CD4-positive, alpha-beta T cell treated with Interleukin-4 for 4 hours (primary cell): ENCODE data around the gene ZAP70.
"Not testable (repeated sequence)": the region's sequence is repeated elsewhere in the genome, so short reads cannot be mapped to it uniquely, and the experiment has no call there.

ENCODE experiments used
- DNase-seq: peaks from one replicate; pipeline ENCODE4 v3.0.0-alpha.2; 2020

Gene ZAP70

GRCh38 chr2:97713296-97714083 lies at the start of gene ZAP70:
TSS of gene ZAP70 (plus strand) at chr2:97713576. CDS start at chr2:97724037, 10,461 bp downstream.
- peak; percentile 69 for DNase-seq

- no peak for DNase-seq
These were observed 49.8 kb upstream of the ZAP70 start for GRCh38 chr2:97663626-97663961.

DNA sequence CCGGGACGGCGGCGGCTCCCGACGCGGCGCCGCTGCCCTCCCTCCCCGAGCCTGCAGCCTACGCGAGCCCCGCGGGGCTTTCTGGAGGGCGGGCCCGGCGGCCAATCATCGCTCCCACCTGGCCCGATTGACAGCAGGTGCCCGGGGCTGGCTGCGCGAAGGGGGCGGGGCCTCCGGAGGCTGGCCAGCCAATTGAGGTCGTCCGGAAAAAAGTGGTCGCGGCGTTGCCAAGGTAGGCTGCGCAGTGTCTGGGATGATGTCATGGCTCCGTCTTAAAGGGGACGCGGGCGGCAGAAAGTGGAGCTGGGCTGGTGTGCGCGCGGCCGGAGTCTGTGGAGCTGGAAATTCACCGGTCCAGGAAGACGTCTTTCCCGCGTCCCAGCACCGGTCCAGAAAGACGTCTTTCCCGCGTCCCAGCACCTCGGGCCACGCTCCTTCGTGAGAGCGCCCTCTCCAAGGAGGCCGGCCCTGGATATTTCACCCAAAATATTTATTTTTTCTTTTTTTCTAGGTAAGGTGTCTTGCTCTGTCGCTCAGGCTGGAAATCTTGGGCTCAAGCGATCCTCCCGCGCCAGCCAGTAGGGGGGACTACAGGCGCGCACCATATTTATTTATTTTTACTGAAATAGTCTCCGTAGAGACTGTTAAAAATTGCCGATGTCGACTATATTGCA lies 49.3 kb upstream of the ZAP70 start, which contains the start of gene ACTR1B:
ACTR1B (minus strand) TSS at position 83 of the 674 bp plus-strand sequence. CDS start 154 bp downstream, outside the sequence.
- DNase-seq: peak; percentile 98

GRCh38 chr2:97664636-97664970 lies 48.8 kb upstream of the ZAP70 start:
- DNase-seq: no peak

DNA sequence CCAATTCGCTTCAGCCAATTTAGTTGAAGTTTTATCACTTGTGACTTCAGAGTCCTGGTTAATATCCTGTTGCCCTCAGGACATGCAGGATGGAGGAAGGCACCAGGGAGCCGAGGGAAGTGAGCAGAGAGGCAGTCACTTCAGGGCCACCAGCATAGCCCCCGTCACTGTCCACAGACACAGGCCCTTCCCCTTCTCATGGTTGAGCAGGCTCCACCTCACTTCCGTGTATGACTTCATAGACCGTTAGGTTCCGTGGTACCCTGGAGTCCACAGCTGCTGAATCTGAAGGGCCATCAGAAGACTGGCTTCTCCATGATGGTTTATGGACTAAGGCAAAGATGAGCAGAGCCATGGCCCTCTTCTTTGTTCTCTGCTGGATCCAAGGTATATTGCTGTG lies 43.9 kb upstream of the ZAP70 start, which contains the start of gene C2orf92:
C2orf92 (plus strand) TSS at position 266 of the 400 bp plus-strand sequence; CDS start at position 342, 76 bp downstream.
- no peak for DNase-seq

DNA sequence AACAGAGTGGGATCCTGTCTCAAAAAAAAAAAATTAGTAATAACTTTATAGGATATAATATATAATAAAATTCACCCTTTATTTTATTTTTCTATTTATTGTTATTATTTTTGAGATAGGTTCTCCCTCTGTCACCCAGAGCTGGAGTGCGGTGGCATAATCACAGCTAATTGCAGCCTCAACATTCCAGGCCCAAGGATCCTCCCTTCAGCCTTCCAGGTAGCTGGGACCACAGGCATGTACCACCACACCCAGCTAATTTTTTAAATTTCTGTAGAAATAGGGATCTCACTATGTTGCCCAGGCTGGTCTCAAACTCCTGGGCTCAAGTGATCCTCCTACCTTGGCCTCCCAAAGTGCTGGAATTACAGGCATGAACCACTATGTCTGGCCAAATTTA lies 42.9 kb upstream of the ZAP70 start:
- no peak for DNase-seq

DNA sequence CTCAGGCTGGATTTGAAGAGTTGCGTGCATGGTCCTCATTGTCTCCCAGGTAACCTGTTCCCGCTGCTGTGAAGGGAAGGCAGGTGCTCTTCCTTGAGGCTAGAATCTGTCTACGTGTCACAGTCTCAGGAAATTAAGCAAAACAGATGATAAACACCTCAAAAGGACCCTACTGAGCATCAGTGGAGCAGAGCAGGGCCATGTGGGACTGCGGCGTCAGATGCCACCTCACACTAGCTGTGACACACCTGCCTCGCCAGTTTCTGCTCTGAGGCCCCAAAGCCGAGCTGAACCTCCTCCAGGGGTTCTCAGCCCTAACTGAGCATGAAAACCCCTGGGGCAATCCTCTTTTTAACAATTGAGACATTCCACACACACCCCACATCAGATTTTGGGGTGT lies 41.9 kb upstream of the ZAP70 start:
- DNase-seq: no peak

DNA sequence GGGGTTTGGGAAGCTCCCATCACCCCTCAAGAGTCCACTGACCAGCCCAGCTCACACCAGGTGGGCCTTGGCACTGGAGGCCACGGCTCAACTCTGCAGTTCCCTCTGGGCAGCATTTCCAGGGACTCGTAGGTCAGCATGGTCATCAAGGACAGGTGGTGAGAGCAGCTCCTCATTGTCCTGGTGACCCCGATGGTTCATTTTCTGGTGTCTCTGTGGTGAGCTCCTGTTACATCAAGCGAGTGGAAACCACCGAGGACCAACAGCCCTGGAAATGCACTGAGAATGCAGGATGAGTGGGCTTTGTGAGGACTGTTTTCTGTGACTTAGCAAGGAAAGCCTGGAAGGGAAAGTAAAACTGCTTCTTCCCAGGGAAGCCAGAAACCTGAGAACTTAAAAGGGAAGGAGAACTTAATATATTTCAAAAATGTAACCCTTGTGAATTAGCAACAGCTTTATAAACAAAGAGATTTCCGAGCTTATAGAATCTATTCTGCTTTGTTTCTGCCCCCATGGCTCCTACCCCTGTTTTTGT lies 40.7 kb upstream of the ZAP70 start:
- DNase-seq: not testable (repeated sequence)

GRCh38 chr2:97673182-97673914 lies 40.0 kb upstream of the ZAP70 start:
- no peak for DNase-seq

DNA sequence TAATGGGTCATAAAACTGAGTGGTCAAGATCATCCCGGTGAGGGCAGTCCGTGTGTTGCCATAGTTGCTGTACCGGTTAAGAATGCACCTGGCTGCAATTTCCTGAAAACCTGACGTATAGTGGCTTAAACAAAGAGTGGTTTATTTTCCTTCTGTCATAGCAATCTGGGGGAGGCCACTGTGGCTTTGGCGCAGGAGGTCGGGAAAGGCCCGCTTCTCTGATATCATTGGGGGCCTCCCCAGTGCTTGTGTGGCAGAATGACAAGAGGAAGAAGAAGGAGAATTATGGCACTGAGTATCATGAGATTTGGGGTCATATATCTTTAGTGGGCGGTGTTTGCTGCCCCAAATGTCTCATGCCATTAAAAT lies 39.5 kb upstream of the ZAP70 start:
- DNase-seq: no peak

DNA sequence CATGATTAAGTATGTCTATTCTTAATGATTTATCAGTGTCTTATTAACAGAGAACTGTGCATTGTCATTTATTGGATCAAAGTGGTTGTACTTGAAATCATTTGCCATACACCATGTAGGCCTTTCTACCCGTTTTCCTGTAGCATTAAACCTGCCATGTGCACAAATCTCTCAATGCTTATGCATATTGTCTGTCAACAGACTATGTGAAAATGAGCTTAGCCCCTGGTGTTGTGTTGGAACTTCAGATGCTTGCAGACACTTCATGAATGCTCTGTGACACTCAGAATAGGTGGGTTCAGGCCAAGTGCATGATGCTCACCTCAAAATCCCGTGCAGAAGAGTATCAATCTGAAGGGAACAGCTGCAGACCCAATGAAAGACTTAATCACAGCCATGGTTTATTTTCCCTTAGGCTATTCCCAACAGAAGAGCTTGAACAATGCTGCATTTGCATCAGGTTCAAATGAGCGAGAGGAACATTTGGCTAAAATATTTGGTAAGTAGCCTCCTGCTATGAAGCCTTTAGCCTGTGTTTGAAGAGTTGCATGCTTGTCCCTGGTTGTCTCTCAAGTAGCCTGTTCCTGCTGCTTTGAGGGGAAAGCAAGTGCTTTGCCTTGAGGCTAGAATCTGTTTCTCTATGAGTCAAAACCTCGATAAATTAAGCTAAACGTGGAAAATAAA lies 37.8 kb upstream of the ZAP70 start:
- DNase-seq: no peak

DNA sequence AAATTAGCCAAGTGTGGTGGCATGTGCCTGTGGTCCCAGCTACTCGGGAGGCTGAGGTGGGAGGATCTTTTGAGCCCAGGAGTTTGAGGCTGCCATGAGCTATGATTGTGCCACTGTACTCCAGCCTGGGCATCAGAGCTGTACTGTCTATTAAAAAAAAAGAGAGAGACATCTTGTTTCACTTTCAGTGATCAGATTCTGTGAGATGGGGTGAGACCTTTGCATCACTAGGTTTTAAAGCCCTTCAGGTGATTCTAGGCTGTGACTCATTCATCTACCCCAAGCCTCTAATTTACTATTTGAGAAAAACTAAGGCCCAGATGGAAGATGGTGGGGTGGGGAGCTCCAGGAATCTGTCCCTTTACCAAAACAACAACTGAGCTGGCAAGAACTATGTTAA lies 36.8 kb upstream of the ZAP70 start:
- no peak for DNase-seq

DNA sequence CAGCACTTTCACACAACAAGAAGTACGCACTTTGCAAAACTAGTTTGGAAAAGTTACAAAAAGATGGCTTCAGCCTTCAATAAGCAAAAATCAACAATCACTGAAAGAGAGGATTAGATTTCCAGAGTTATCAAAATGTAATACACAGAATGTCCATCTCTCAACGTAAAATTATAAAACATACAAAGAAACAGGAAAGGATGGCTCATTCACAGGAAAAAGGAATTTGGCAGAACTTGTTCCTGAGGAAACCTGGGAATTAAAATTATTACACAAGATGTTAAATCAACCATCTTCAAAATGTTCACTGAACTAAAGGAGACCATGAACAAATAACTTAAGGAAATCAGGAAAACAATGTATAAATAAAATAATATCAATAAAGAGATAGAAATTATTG lies 35.9 kb upstream of the ZAP70 start:
- no peak for DNase-seq

DNA sequence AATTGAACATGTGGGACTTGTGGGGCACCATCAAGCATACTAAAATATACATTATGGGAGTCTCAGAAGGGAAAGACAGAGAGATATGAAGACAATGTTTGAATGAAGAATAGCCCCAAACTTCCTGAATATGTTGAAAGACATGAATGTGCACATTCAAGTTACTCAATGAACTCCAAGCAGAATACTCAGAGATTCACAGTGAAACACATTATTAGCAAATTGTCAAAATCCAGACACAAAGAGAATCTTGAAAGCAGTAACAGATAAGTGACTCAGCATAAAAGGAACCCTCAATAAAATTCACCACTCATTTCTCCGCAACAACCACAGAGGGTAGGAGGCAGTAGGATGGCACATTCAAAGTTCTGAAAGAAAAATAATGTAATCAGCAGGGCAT lies 35.1 kb upstream of the ZAP70 start:
- no peak for DNase-seq

GRCh38 chr2:97687235-97687634 lies 26.1 kb upstream of the ZAP70 start:
- DNase-seq: not testable (repeated sequence)

DNA sequence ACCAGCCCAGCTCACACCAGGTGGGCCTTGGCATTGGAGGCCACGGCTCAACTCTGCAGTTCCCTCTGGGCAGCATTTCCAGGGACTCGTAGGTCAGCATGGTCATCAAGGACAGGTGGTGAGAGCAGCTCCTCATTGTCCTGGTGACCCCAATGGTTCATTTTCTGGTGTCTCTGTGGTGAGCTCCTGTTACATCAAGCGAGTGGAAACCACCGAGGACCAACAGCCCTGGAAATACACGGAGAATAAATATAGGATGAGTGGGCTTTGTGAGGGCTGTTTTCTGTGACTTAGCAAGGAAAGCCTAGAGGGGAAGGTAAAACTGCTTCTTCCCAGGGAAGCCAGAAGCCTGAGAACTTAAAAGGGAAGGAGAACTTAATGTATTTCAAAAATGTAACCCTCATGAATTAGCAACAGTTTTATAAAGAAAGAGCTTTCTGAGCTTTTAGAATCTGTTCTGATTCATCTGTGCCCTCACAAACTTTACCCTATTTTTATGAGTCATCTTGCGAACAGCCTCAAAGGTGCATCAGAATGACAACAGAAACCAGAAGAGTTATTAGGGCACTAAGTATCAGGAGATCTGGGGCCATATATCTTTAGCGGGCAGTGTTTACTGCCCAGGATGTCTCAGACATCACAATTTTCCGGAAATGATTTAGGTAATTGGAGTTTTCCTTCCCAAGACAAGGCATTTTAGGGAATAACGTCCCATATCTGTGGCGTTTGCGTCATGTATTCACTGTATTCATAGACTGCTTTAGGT lies 25.1 kb upstream of the ZAP70 start:
- no peak for DNase-seq

DNA sequence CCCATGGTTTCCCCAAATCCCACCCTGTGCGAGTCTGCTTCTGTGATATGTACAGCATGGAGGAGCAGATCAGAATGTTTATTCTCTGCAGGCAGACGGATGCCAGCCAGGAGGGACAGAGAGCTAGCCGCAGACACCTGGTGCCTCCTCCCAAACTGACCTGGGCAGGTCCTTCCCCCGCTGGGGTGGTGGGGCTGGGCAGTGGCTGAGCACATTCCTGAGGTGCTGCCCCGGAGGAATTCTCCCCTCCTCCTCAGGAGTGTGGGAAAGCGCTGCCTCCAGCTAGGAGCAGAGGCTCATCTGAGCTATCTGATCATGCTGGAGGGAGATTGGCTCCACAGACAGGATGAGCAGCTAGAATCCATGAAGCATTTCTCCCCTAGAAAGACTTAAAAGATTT lies 22.2 kb upstream of the ZAP70 start:
- no peak for DNase-seq

DNA sequence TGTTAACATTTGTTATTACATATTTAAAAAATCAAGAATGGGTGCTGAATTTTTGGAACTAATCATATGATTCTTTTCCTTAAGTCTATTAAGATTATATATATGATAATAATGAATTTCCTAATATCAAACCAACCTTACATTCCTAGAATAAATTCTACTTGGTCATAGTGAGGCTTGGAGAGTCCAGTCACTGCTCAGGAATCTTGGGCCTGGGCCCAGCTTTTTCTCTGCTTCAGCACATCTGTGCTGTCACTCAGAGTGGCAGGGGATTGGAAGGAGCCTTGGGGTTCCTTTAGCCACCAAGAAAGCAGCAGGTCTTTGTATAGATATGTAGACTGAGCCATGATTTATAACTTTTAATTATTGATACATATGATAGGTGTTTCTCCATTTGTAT lies 19.9 kb upstream of the ZAP70 start:
- DNase-seq: no peak

DNA sequence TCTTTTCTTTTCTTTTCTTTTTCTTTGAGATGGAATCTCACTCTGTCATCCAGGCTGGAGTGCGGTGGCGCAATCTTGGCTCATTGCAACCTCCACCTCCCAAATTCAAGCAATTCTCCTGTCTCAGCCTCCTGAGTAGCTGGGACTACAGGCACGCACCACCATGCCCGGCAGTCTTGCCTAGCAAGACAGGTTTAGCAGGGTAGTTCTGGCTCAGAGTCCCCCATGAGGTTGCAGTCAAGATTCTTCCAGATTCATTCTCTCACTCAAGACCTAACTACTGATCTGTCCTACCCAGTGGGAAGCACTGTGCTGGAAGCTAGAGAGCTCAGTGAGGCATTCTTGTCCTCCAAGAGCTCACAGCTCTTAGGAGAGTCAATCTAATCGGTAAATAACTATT lies 17.6 kb upstream of the ZAP70 start:
- DNase-seq: no peak

DNA sequence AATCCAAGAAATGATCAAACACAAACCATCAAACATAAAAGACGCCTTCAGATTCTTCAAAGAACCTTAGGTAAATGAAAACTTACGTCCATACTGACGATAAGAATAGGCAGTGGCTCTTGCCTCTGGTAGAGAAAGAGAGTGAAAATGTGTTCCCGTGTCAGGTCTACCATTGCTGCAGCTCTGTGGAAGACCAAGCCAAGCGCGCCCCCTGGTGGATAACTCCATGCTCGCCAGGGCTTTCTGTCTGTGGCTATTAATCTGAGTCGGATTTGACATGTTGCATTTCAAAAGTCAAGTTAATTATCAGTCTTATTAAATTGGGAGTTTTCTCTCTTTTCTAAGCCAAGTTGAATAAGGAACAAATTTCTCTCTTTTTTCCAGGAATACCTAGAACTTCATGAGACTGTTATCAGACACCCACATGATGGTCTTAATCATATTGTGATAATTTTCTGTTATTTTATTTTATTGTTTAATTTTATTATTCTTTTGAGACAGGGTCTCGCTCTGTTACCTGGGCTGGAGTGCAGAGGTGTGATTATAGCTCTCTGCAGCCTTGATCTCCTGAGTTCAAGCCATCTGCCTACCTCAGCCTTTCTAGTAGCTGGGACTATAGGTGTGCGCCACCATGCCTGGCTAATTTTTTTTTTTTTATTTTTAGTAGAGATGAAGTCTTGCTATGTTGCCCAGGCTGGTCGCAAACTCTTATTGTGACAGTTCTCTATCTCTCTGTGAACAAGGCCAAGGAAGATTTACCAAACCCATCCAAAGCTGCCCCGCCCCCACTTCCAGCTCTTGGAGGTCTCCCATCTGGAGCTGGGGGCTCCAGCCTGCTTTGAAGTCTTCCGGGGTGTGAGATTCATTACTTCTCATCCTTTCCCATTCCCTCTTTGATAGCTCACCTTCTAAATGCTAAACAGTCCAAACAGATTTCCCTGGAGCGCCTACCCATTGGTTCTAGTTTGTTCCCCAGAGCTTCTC lies 15.8 kb upstream of the ZAP70 start:
- DNase-seq: peak; percentile 89

DNA sequence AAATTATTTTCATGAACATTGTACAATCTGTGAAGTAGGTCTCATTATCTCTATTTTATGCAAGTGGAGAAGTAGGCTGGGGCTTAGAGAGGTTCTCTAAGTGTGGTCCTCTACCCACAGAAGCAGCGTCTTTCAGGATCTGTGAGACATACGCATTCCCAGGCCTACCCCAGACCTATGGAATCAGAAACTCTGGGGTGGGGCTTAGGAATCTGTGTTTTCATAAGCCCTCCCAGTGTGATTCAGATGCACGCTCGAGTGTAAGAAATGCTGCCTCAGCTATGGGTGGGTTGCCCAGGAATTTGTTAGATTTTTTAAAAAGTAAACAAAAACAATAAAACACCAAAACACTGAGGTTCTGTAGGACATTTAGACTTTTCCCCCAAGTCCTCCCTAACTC lies 14.8 kb upstream of the ZAP70 start:
- no peak for DNase-seq
